RWPE2 (cell line): ENCODE measurements around the gene RAD23A.
A peak's percentile ranks its signal among the peaks of the same experiment; 100 is the strongest.
"Not testable (repeated sequence)": the region's sequence is repeated elsewhere in the genome, so short reads cannot be mapped to it uniquely, and the experiment has no call there.

Experiments used
- ATAC-seq: fragments of 200-7000 bp; cut with Tn5 transposase; 3 replicates; pipeline ENCODE4 v1.9.1; 2021; ENCODE audit warnings: low read depth
- DNase-seq: peaks from one replicate; pipeline ENCODE4 v3.0.0-alpha.2; 2020; ENCODE audit warnings: low spot score
- H3K27ac ChIP-seq: fragments of 450-650 bp; 2 replicates; pipeline ENCODE4 v1.5.1; 2017; ENCODE audit warnings: mild to moderate bottlenecking; ENCODE audit not compliant: poor library complexity, severe bottlenecking
- H3K27me3 ChIP-seq: fragments of 250-450 bp; sonication (Bioruptor Pico); 2 replicates; pipeline ENCODE4 v1.5.1; 2021; ENCODE audit warnings: mild to moderate bottlenecking, moderate library complexity; ENCODE audit not compliant: insufficient read depth, poor library complexity, severe bottlenecking
- H3K36me3 ChIP-seq: fragments of 250-450 bp; sonication (Bioruptor Pico); 2 replicates; pipeline ENCODE4 v1.5.1; 2020; ENCODE audit warnings: low read depth, mild to moderate bottlenecking, moderate library complexity
- H3K4me1 ChIP-seq: fragments of 250-450 bp; sonication (Bioruptor Pico); 2 replicates; pipeline ENCODE4 v1.5.1; 2021; ENCODE audit warnings: mild to moderate bottlenecking, moderate library complexity; ENCODE audit not compliant: insufficient read depth, poor library complexity, severe bottlenecking
- H3K4me3 ChIP-seq: fragments of 250-450 bp; sonication (Bioruptor Pico); 2 replicates; pipeline ENCODE4 v1.5.1; 2021; ENCODE audit warnings: mild to moderate bottlenecking, moderate library complexity; ENCODE audit not compliant: severe bottlenecking
- H3K9me3 ChIP-seq: fragments of 250-450 bp; sonication (Bioruptor Pico); 2 replicates; pipeline ENCODE4 v1.5.1; 2021; ENCODE audit warnings: mild to moderate bottlenecking, moderate library complexity; ENCODE audit not compliant: severe bottlenecking
- TF ChIP-seq, protein P1 (sequence below): fragments of 450-650 bp; IDR thresholded peaks from one replicate; pipeline ENCODE4 v1.5.1; 2017; ENCODE audit warnings: mild to moderate bottlenecking, moderate library complexity; ENCODE audit not compliant: poor library complexity, severe bottlenecking

The RAD23A gene

DNA sequence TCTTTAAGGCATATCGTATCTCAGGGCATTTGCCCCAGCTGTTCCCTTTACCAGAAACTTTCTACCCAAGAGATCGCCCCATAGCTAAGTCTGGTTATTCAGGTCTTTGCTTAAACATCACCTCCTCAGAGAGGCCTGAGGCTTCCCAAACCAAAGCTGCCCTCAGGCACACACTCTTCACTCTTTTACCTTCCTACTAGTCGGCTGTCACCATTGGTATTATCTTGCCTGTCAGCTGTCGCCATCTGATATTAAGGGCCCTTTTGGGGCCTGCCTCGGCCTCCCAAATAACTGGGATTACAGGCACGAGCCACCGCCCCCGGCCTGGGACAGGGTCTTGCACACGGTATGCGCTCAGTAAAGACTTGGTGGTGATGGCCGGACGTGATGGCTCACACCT is 10.3 kb downstream of the RAD23A start:
- TF ChIP-seq, protein P1, sequence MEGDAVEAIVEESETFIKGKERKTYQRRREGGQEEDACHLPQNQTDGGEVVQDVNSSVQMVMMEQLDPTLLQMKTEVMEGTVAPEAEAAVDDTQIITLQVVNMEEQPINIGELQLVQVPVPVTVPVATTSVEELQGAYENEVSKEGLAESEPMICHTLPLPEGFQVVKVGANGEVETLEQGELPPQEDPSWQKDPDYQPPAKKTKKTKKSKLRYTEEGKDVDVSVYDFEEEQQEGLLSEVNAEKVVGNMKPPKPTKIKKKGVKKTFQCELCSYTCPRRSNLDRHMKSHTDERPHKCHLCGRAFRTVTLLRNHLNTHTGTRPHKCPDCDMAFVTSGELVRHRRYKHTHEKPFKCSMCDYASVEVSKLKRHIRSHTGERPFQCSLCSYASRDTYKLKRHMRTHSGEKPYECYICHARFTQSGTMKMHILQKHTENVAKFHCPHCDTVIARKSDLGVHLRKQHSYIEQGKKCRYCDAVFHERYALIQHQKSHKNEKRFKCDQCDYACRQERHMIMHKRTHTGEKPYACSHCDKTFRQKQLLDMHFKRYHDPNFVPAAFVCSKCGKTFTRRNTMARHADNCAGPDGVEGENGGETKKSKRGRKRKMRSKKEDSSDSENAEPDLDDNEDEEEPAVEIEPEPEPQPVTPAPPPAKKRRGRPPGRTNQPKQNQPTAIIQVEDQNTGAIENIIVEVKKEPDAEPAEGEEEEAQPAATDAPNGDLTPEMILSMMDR: no peak
- H3K4me3 ChIP-seq: peak overlapping the region; percentile 98
- H3K4me1 ChIP-seq: peaks cover 21% of the 10 kb centered on the region
- H3K27ac ChIP-seq: peak overlapping the region; percentile 75
- no peaks in the 10 kb centered on the region for H3K9me3 ChIP-seq
- no peak for DNase-seq
- H3K36me3 ChIP-seq: peaks cover 46% of the 10 kb centered on the region
- no peak for ATAC-seq
- H3K27me3 ChIP-seq: no peaks in the 10 kb centered on the region

DNA sequence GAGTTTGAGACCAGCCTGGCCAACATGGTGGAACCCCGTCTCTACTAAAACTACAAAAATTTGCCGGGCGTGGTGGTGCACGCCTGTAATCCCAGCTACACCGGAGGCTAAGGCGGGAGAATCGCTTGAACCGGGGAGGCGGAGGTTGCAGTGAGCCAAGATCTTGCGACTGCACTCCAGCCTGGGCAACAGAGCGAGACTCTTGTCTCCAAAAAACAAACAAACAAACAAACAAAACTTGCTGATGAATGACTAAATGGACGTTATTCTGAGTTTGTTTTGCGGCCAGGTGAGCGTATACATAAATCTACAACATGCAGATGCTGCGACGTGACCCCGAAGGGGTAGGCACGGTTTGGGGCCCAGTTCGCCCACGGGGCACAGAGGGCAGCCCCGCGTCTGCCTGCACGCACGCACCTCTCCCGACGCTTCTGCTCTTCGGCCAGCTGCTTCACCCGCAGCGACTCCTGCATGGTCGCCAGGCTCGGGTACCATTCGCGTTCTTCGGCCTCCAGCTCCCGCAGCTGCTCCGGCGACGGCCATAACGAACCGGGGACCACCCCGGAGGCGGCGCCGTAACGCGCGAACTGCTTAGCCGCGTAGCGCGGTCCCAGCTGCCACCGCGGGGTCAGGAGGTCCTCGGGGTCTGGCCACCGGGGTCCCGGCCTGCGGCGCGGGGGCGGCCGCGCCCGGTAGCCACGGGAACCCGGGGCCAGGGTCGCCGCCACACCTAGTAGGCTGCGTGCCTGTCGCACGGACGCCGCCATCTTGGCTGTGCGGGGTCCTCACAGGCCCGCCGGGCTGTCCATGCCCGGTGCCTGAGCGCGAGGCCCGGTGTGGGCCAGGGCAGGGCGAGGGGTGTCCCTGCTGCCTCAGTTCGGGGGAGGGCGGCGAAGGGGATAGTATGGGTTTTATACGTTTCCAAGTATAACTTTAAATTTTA is 11.1 kb downstream of the RAD23A start, which contains the start of gene GADD45GIP1:
TSS of gene GADD45GIP1 (minus strand) at position 778 of the 943 bp plus-strand sequence. CDS start at position 767, 11 bp downstream.
- DNase-seq (no peak), ATAC-seq (peak; percentile 90)
- Histone ChIP-seq H3K27ac (peak within 1 kb of the TSS; percentile 75), H3K36me3 (peaks cover 40% of the 10 kb centered on the region), H3K9me3 (no peaks in the 10 kb centered on the region), H3K4me3 (peak within 1 kb of the TSS; percentile 98), H3K27me3 (no peaks in the 10 kb centered on the region), H3K4me1 (peaks cover 21% of the 10 kb centered on the region)
- TF ChIP-seq, protein P1: no peak

DNA sequence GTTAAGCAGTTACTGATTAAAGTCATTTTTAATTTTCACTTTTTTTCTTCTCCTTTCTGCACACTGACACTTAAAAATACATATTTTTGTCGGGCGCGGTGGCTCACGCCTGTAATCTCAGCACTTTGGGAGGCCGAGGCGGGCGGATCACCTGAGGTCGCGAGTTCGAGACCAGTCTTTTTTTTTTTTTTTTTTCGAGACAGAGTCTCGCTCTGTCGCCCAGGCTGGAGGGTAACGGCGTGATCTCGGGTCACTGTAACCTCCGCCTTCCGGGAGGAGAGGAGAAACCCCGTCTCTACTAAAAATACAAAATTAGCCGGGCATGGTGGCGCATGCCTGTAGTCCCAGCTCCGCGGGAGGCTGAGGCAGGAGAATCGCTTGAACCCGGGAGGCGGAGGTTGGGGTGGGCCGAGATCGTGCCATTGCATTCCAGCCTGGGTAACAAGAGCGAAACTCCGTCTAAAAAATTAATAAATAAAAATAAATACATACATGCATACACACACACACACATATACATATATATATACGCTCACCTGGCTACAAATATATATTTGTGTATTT is 11.8 kb downstream of the RAD23A start:
- peak overlapping the region; percentile 75 for H3K27ac ChIP-seq
- H3K4me3 ChIP-seq: peak overlapping the region; percentile 98
- not testable (repeated sequence) for ATAC-seq, H3K27me3 ChIP-seq, DNase-seq, H3K9me3 ChIP-seq
- peaks cover 21% of the 10 kb centered on the region for H3K4me1 ChIP-seq
- peaks cover 32% of the 10 kb centered on the region for H3K36me3 ChIP-seq

DNA sequence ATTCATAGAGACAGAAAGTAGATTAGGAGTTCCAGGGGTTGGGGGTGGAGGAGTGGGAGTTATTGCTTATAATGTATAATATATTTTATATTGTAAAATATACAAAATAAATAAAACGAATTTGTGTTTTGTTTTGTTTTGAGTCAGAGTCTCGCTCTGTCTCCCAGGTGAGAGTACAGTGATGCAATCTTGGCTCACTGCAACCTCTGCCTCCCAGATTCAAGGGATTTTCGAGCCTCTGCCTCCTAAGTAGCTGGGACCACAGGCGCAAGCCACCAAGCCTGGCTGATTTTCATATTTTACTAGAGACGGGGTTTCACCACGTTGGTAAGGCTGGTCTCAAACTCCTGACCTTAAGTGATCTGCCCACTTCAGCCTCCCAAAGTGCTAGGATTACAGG is 13.8 kb downstream of the RAD23A start:
- Histone ChIP-seq H3K36me3 (peaks cover 12% of the 10 kb centered on the region), H3K4me1 (peaks cover 14% of the 10 kb centered on the region), H3K4me3 (no peak overlapping the region), H3K27me3 (no peaks in the 10 kb centered on the region), H3K27ac (no peak overlapping the region), H3K9me3 (no peaks in the 10 kb centered on the region)
- DNase-seq: no peak
- no peak for ATAC-seq
- TF ChIP-seq, protein P1: no peak

DNA sequence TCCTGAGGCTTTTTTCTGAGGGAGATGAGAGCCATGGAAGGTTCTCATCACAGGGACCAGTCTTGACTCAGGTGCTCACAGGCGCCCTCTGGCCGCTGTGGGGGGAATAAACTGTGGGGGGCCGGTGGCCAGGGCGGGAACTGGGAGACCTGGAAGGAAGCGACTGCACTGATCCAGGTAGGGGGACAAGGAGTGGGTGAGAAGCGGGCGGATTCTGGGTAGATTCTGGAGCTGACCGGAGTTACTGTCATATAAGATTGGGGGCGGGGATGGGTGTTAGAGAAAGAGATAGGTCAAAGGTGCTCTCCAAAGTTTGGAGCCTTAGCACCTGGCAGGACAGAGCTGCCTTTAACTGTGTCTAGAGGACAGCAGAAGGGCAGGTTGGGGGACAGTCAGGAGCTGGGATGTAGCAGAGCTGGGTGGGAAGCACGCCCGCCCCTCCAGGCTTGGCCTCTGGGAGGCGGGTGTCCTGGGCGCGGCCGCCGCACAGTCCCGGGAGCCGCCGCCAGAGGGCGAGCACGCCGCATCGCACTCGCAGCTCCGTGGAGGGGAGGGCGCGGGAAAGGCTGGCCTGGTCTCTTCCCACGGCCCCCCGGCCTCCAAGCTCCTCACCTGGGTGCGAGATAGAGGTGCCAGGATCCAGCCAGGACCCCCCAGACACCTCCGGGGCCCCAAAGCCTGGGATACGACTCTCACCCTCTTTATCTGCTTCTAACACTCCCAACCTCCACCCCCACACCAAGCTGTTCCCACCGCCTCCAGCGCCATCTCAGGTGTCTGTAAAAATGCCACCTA is 19.6 kb downstream of the RAD23A start:
- peak; percentile 92 for ATAC-seq
- DNase-seq: no peak
- H3K4me1 ChIP-seq: peaks cover 7% of the 10 kb centered on the region

More for the DNA sequence above, 19.6 kb downstream of the RAD23A start:
- peak overlapping the region; percentile 8 for H3K27ac ChIP-seq
- no peaks in the 10 kb centered on the region for H3K27me3 ChIP-seq
- TF ChIP-seq, protein P1: peak; percentile 97
- peak overlapping the region; percentile 21 for H3K4me3 ChIP-seq
- H3K36me3 ChIP-seq: no peaks in the 10 kb centered on the region
- H3K9me3 ChIP-seq: no peaks in the 10 kb centered on the region
